ENCODE results near the gene CCDC182. TPM values are rescaled to one million over a fixed set of nuclear protein-coding genes. Genes with fewer than 3 reads are reported as not detected.

CCDC182 gene
- polyA plus RNA-seq, 1 of the 3 experiments (the other 2 are of a cell fraction), result not detected

DNA sequence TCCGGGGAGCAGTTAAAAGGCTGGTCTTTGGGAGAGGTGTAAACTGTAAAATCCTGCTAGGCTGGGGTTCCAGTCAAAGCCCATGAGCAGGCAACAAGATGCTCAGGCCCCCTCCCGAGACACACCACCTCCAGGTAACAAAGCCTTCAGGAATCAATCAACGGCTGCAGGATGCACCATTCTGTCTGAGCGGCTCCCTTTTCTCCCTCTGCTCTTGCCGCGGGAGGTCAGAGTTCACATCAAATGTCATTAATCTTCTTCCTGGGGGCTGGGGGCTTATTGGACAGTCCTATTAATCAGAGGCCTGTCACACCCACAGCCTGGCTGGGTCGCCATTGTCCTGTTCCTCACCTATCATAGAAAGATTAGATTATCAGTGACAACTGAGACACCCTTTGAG, 11.9 kb upstream of the CCDC182 start:
- H3K4me1 ChIP-seq (ENCODE audit: control insufficient read depth in 1 of 2, insufficient read depth in 2 of 2, low read depth in 1 of 2, low read length in 1 of 2), result peaks cover 0 to 45% of the 10 kb centered on the region in 2 experiments; a peak in 2 of 4 replicates
- WGBS (ENCODE audit: low lambda C conversion rate), result 59% methylated on average over 7 of the region's 7 CpGs
- no peak overlapping the region for H3K4me3 ChIP-seq (ENCODE audit: low read depth in 2 of 2, low read length in 1 of 2)
- CTCF ChIA-PET, result interaction anchor here (0.6 to 3.9 kb wide), 6 partner anchors 10 to 252 kb away, joined by 3 to 48 read pairs (median 14); no protein-coding TSS in a partner anchor
- H3K9ac ChIP-seq, result no peak overlapping the region
- no peaks in the 10 kb centered on the region for H4K20me1 ChIP-seq (ENCODE audit: insufficient read depth)
- H2AFZ ChIP-seq (ENCODE audit: low read depth), result no peak overlapping the region
- DNase-seq, result no peak
- no peak overlapping the region for H3K4me2 ChIP-seq
- no peaks in the 10 kb centered on the region for H3K9me3 ChIP-seq
- no peaks in the 10 kb centered on the region for H3K9me2 ChIP-seq
- TF ChIP-seq YY1 (IDR thresholded peaks at IDR 0.05; ENCODE audit: low read depth) (no peak), GATA2 (CRISPR knock-in tag; IDR thresholded peaks at IDR 0.05) (peak; percentile 23; the same call in 1 of the 2 replicates)
- H3K27ac ChIP-seq (ENCODE audit: low read depth in 2 of 2, low read length in 1 of 2), result no peak overlapping the region; a peak in 1 of 4 replicates
- POLR2A ChIA-PET, result no interaction called here
- no peaks in the 10 kb centered on the region for H3K36me3 ChIP-seq (replicated peaks in 1 of 2; ENCODE audit: control insufficient read depth in 1 of 2, insufficient read depth in 2 of 2, low read length in 1 of 2)
- no peaks in the 10 kb centered on the region for H3K79me2 ChIP-seq (ENCODE audit: insufficient read depth)
- 0 out of 2 replicates have a peak, but pooled peaks cover 8% of the 10 kb centered on the region for H3K27me3 ChIP-seq (ENCODE audit: insufficient read depth)
- no peaks in the 10 kb centered on the region for H3F3A ChIP-seq (replicated peaks; ENCODE audit: insufficient read depth)

GRCh38 chr17:57755480-57756070, 10.5 kb upstream of the CCDC182 start:
- CTCF ChIA-PET, result interaction anchor here (0.8 to 3.1 kb wide), 9 partner anchors 9 to 244 kb away, joined by 3 to 23 read pairs (median 4); no protein-coding TSS in a partner anchor

More at GRCh38 chr17:57755480-57756070, 10.5 kb upstream of the CCDC182 start:
- H3F3A ChIP-seq (replicated peaks; ENCODE audit: insufficient read depth), result no peaks in the 10 kb centered on the region
- TF ChIP-seq MEF2A (IDR thresholded peaks at IDR 0.05; ENCODE audit: borderline replicate concordance, low read depth), result no peak
- TF ChIP-seq REST (IDR thresholded peaks at IDR 0.05; ENCODE audit: low read depth, low read length), result peak; percentile 92
- no peaks in the 10 kb centered on the region for H3K9me3 ChIP-seq
- no peaks in the 10 kb centered on the region for H4K20me1 ChIP-seq (ENCODE audit: insufficient read depth)
- H2AFZ ChIP-seq (ENCODE audit: low read depth), result no peak overlapping the region
- H3K79me2 ChIP-seq (ENCODE audit: insufficient read depth), result no peaks in the 10 kb centered on the region
- POLR2A ChIA-PET, result interaction anchor here (1.0 to 1.4 kb wide), 2 partner anchors 9 to 27 kb away, joined by 3 read pairs; no protein-coding TSS in a partner anchor
- no peak overlapping the region for H3K4me3 ChIP-seq (ENCODE audit: low read depth in 2 of 2, low read length in 1 of 2)
- peaks cover 0 to 51% of the 10 kb centered on the region in 2 experiments; a peak in 2 of 4 replicates for H3K4me1 ChIP-seq (ENCODE audit: control insufficient read depth in 1 of 2, insufficient read depth in 2 of 2, low read depth in 1 of 2, low read length in 1 of 2)
- H3K27me3 ChIP-seq (ENCODE audit: insufficient read depth), result peaks cover 7% of the 10 kb centered on the region; the same call in 1 of the 2 replicates
- no peak for DNase-seq
- WGBS (ENCODE audit: low lambda C conversion rate), result 55% methylated on average over 6 of the region's 6 CpGs
- H3K36me3 ChIP-seq (replicated peaks in 1 of 2; ENCODE audit: control insufficient read depth in 1 of 2, insufficient read depth in 2 of 2, low read length in 1 of 2), result no peaks in the 10 kb centered on the region
- peak overlapping the region in 1 of 2 experiments; percentile 44; a peak in 1 of 4 replicates for H3K27ac ChIP-seq (ENCODE audit: low read depth in 2 of 2, low read length in 1 of 2)
- no peaks in the 10 kb centered on the region for H3K9me2 ChIP-seq
- H3K9ac ChIP-seq, result no peak overlapping the region
- no peak overlapping the region for H3K4me2 ChIP-seq

Data from SK-N-SH (cell line).